Common myeloid progenitor, CD34-positive (primary cell): Measurements from ENCODE around the gene CEP55.

Source experiments
- CTCF ChIA-PET: fragments of 350-600 bp; sonication (Branson Sonifier 250); formaldehyde crosslinking; loops from one replicate; lab custom pipeline; 2021; ENCODE audit warnings: antibody characterized with exemption; lab: Charles Lee
- POLR2A ChIA-PET: fragments of 350-600 bp; sonication (Branson Sonifier 250); formaldehyde crosslinking; loops from one replicate; lab custom pipeline; 2021; ENCODE audit warnings: antibody characterized with exemption; lab: Charles Lee
- DNase-seq, 3 donors: peaks; one replicate each; pipeline versions ENCODE4 v3.0.0 to v3.0.0-alpha.2; 2013
- H3K27ac ChIP-seq, 2 experiments: 1 replicate in 1 of 2; 2 replicates in 1 of 2; pipeline ENCODE4 v1.7.0; 2013; ENCODE audit warnings: inconsistent platforms in 2 of 2, low read length in 2 of 2, mild to moderate bottlenecking in 2 of 2, low read depth in 1 of 2, moderate library complexity in 1 of 2; ENCODE audit not compliant: severe bottlenecking in 2 of 2, insufficient read depth in 1 of 2, poor library complexity in 1 of 2
- H3K27me3 ChIP-seq, 5 experiments: replicated peaks in 2 of 5; 1 replicate in 3 of 5; 2 replicates in 2 of 5; pipeline versions ENCODE4 v1.6.1 to v1.7.0; 2013; ENCODE audit warnings: low read length in 4 of 5, mild to moderate bottlenecking in 2 of 5, moderate library complexity in 2 of 5, inconsistent platforms in 1 of 5; ENCODE audit not compliant: insufficient read depth in 5 of 5, control insufficient read depth in 4 of 5
- H3K36me3 ChIP-seq, 4 experiments: 1 replicate in 2 of 4; 2 replicates in 2 of 4; pipeline versions ENCODE4 v1.6.1 to v1.7.0; 2013; ENCODE audit warnings: low read length in 3 of 4, control low read depth in 1 of 4, mild to moderate bottlenecking in 1 of 4; ENCODE audit not compliant: control insufficient read depth in 4 of 4, insufficient read depth in 4 of 4
- H3K4me1 ChIP-seq, 4 experiments: 1 replicate in 3 of 4; 2 replicates in 1 of 4; pipeline versions ENCODE4 v1.6.1 to v1.7.1; 2013; ENCODE audit warnings: low read length in 3 of 4, mild to moderate bottlenecking in 3 of 4, control low read depth in 1 of 4, inconsistent platforms in 1 of 4, moderate library complexity in 1 of 4; ENCODE audit not compliant: control insufficient read depth in 4 of 4, insufficient read depth in 4 of 4; ENCODE audit errors: control extremely low read depth in 1 of 4
- H3K4me3 ChIP-seq, 7 experiments: 1 replicate in 4 of 7; 2 replicates in 3 of 7; pipeline versions ENCODE4 v1.5.1 to v1.7.0; 2013; ENCODE audit warnings: mild to moderate bottlenecking in 7 of 7, low read length in 6 of 7, moderate library complexity in 6 of 7, inconsistent platforms in 2 of 7, low read depth in 2 of 7, control low read depth in 1 of 7; ENCODE audit not compliant: insufficient read depth in 4 of 7, control insufficient read depth in 1 of 7; ENCODE audit errors: extremely low read depth in 1 of 7
- H3K9me3 ChIP-seq, 5 experiments: 1 replicate in 4 of 5; 2 replicates in 1 of 5; pipeline versions ENCODE4 v1.6.1 to v1.7.1; 2013; ENCODE audit warnings: low read length in 4 of 5, mild to moderate bottlenecking in 2 of 5, inconsistent platforms in 1 of 5, low read depth in 1 of 5, moderate library complexity in 1 of 5; ENCODE audit not compliant: control insufficient read depth in 4 of 5, insufficient read depth in 2 of 5; ENCODE audit errors: control extremely low read depth in 1 of 5
- WGBS: methylation state at CpG from one replicate; pipeline ENCODE4 v1.1.5; 2013; ENCODE audit not compliant: insufficient coverage; 5-methylcytosine and 5-hydroxymethylcytosine counted together

The CEP55 gene

DNA sequence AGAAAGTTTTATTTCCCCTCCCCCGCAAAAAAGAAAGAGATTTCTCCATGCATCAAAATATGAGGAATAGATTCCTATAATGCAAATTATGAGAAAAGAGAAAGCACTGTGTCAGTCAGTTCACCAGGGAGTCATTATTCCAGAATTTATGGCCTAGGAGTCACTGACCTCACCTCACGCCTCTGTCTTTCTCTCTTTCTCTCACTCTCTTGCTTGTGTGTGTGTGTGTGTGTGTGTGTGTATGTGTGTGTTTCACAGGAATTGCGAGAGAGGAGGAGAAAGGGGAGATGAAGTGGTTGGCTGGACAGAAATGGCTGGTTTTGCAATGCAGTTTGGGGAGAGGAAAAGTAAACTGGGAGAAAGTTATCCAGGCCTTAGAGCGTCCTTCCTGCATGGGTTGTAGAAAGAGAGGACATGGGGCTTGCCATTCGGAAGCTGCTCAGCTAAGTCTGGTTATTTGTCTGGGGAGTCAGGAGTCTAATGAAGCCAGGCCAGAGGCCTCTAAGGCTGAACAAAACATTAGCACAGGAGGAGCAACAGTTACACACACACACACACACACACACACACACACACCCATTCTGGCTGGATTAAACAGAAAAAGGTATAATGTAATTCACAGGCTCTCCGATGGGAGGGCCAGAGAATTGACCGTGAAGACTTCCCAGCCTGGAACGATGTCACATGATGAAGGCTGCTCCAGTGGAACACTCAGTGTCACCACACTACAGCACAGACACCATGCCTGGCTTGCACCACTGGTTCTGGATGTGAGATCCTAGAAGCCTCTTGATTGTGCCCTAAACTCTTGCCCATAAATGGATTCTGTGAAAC, 57.3 kb downstream of the CEP55 start:
- peaks cover 0 to 5% (median 2%) of the 10 kb centered on the region in 4 experiments for H3K4me1 ChIP-seq
- H3K9me3 ChIP-seq: no peaks in the 10 kb centered on the region
- no peaks in the 10 kb centered on the region for H3K27me3 ChIP-seq
- no peak for DNase-seq
- CTCF ChIA-PET: interaction anchor here (0.8 to 10.4 kb wide), 24 partner anchors 8 to 262 kb away, joined by 3 to 184 read pairs (median 4); no protein-coding TSS in a partner anchor
- 98% methylated on average over 4 of the region's 8 CpGs for WGBS
- no peak overlapping the region for H3K4me3 ChIP-seq
- H3K36me3 ChIP-seq: no peaks in the 10 kb centered on the region
- H3K27ac ChIP-seq: no peak overlapping the region
- POLR2A ChIA-PET: no interaction called here

DNA sequence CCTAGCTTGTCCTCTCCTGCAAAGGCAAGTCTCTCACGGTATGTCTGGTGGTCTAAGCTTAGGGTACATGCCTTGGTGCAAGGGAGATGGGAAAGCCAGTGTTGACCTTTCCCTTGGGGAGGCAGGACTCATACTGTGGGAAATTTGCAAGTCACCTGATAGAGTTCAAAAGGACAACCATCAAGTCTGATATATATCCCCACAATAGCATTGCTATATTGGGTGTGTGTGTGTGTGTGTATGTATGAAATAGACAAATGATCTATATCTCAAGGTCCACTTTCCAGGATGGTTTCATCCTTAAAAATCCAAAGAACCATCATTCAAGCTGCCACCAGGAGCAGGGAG, 57.9 kb downstream of the CEP55 start:
- ChIA-PET CTCF (interaction anchor here (0.8 to 10.4 kb wide), 28 partner anchors 9 to 261 kb away, joined by 3 to 184 read pairs (median 5); no protein-coding TSS in a partner anchor), POLR2A (no interaction called here)
- 83% methylated on average over 1 of the region's 1 CpG for WGBS

DNA sequence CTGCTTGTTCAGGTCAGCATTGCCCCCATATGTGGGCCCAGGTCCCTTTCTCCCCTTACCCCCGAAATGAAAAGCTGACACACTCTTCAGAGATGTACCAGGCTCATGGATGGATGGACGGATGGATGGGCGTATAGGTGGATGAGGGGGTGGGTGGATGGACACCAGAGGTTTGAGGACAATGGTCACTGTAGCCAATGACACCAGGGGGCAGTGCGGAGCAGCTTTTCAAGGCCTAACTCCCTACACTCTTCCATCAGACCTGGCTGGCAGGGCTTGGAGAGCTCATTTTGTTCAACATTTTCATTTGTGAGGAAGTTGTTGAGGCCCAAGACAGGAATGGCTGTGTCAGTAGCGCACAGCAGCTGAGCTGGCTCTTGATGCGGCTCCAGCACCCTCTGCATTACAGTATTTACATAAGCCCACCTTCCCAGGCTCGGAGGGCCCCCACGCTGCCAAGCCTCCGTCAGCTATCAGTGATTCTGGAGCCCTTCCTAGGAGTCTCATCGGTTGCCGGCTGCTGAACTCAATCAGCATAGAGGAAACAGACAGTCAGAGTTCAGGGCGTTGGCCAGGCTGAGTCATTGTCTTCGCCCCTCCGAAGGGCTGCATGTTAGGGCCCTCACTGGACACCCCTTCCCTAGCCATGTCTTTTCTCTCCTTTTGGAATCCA, 58.5 kb downstream of the CEP55 start:
- Histone ChIP-seq H3K27ac (no peak overlapping the region), H3K4me1 (peaks cover 0 to 5% (median 2%) of the 10 kb centered on the region in 4 experiments), H3K9me3 (peaks cover 0 to 1% (median 0%) of the 10 kb centered on the region in 5 experiments), H3K27me3 (no peaks in the 10 kb centered on the region), H3K4me3 (peak overlapping the region in 4 of 7 experiments; percentile 9 to 72 (median 51)), H3K36me3 (no peaks in the 10 kb centered on the region)
- DNase-seq: peak; percentile 80 to 90 (median 87)
- CTCF ChIA-PET: interaction anchor here (0.6 to 10.4 kb wide), 28 partner anchors 9 to 1530 kb away, joined by 3 to 184 read pairs (median 5); no protein-coding TSS in a partner anchor
- 4% methylated on average over 10 of the region's 14 CpGs for WGBS
- POLR2A ChIA-PET: no interaction called here

More for the DNA sequence above, 57.9 kb downstream of the CEP55 start:
- no peak overlapping the region for H3K27ac ChIP-seq
- H3K4me3 ChIP-seq: no peak overlapping the region
- H3K36me3 ChIP-seq: no peaks in the 10 kb centered on the region
- no peaks in the 10 kb centered on the region for H3K9me3 ChIP-seq
- H3K4me1 ChIP-seq: peaks cover 0 to 5% (median 2%) of the 10 kb centered on the region in 4 experiments
- no peaks in the 10 kb centered on the region for H3K27me3 ChIP-seq
- no peak for DNase-seq

DNA sequence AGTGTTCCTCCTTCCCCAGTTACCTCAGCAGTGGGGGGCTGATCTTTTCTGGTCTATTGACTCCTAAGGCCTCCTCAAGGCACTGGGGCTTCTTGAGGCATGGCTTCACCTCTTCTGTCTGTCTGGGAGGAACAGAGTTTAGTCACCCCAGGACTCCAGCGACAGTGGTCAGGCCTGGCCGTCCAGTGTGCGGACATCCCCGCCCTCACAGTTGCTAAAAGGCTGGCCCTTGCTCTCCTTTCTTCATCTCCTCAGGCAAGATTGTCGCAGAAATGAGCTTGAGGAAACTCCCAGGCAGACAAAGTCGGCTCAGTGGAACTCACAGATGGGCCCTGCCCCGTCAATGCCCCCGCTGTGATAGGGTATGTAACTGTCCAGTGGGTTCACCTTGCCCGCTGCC, 63.1 kb downstream of the CEP55 start:
- peaks cover 0 to 5% (median 2%) of the 10 kb centered on the region in 4 experiments for H3K4me1 ChIP-seq
- H3K36me3 ChIP-seq: no peaks in the 10 kb centered on the region
- peaks cover 0 to 1% (median 0%) of the 10 kb centered on the region in 5 experiments for H3K9me3 ChIP-seq
- CTCF ChIA-PET: no interaction called here
- WGBS: 98% methylated on average over 9 of the region's 9 CpGs
- H3K27me3 ChIP-seq: peaks cover 0 to 2% (median under 1%) of the 10 kb centered on the region in 5 experiments
- no peak for DNase-seq
- H3K27ac ChIP-seq: no peak overlapping the region
- POLR2A ChIA-PET: no interaction called here
- H3K4me3 ChIP-seq: no peak overlapping the region

DNA sequence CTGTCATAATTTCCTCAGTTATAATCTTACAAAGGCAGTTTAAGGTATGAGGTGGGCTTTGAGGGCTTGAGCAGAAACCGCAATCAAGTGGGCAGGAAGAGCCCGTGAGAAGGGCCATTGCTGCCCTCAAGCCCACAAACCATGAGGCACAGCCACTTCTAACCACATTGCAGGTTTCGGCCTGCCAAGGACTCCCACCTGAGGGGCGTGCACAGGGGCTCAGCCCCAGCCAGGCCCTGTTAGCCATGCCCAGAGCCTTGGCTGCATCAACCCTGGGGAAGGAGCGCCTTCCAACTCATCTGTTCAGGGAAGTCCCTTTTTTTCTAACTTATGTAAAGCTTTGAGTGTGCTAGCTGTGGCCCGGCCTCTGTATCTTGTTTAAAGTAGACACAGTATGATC, 64.1 kb downstream of the CEP55 start:
- ChIA-PET POLR2A (no interaction called here), CTCF (interaction anchor here (0.9 to 1.0 kb wide), 2 partner anchors 118 to 119 kb away, joined by 3 to 7 read pairs; no protein-coding TSS in a partner anchor)
- Histone ChIP-seq H3K36me3 (no peaks in the 10 kb centered on the region), H3K27me3 (peaks cover 0 to 9% (median 6%) of the 10 kb centered on the region in 5 experiments), H3K4me3 (no peak overlapping the region), H3K9me3 (peaks cover 0 to 1% (median 0%) of the 10 kb centered on the region in 5 experiments), H3K27ac (no peak overlapping the region), H3K4me1 (no peaks in the 10 kb centered on the region)
- no peak for DNase-seq
- WGBS: 86% methylated on average over 6 of the region's 6 CpGs

DNA sequence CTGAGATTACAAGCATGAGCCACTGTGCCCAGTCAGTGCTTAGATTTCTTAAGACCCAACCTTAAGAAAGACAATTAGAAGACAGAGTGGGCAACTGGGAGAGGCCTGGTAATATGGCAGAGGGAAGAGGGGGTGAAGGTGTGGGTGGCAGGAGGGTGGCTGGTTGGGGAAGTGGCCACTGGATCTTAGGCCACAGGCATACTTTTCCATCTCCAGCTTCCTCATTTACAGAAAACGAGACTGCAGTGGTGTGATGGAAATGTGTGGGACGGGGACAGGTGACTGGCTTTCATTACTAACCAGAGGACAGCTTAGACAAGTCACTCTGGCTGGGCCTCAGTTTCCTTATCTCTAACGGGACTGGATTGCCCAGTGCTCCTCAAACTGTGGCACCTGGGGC, 69.0 kb downstream of the CEP55 start:
- no peaks in the 10 kb centered on the region for H3K36me3 ChIP-seq
- ChIA-PET CTCF (interaction anchor here (1.5 kb wide), 1 partner anchor 11 kb away, joined by 6 read pairs; no protein-coding TSS in a partner anchor), POLR2A (no interaction called here)
- WGBS: 89% methylated on average over 2 of the region's 3 CpGs
- H3K4me3 ChIP-seq: no peak overlapping the region
- peaks cover 0 to 53% (median 29%) of the 10 kb centered on the region in 5 experiments for H3K27me3 ChIP-seq
- DNase-seq: peak in 1 of 3 donors; percentile 9
- no peak overlapping the region for H3K27ac ChIP-seq
- H3K4me1 ChIP-seq: peaks cover 0 to 23% (median 17%) of the 10 kb centered on the region in 4 experiments
- H3K9me3 ChIP-seq: no peaks in the 10 kb centered on the region
